ENCODE measurements around the gene DGCR2.

- TF ChIP-seq CTCF (IDR thresholded peaks at IDR 0.05) (no peak), POLR2A (IDR thresholded peaks at IDR 0.05) (no peak)
Observed at GRCh38 chr22:19038728-19039447, 83.3 kb downstream of the DGCR2 start.

All from body of pancreas (tissue), 4 donors.